ENCODE results near the gene FGF6.

FGF6 gene

GRCh38 chr12:4418913-4419312 lies 26.7 kb downstream of the FGF6 start:
- no peaks in the 10 kb centered on the region for H3K9me3 ChIP-seq (ENCODE audit: insufficient read depth, low read length)
- no peaks in the 10 kb centered on the region for H3K36me3 ChIP-seq (replicated peaks; ENCODE audit: low read depth, low read length)
- H3K9ac ChIP-seq (ENCODE audit: low read length), result no peak overlapping the region
- no peak overlapping the region for H3K4me2 ChIP-seq (ENCODE audit: low read length)
- TF ChIP-seq, protein P1, sequence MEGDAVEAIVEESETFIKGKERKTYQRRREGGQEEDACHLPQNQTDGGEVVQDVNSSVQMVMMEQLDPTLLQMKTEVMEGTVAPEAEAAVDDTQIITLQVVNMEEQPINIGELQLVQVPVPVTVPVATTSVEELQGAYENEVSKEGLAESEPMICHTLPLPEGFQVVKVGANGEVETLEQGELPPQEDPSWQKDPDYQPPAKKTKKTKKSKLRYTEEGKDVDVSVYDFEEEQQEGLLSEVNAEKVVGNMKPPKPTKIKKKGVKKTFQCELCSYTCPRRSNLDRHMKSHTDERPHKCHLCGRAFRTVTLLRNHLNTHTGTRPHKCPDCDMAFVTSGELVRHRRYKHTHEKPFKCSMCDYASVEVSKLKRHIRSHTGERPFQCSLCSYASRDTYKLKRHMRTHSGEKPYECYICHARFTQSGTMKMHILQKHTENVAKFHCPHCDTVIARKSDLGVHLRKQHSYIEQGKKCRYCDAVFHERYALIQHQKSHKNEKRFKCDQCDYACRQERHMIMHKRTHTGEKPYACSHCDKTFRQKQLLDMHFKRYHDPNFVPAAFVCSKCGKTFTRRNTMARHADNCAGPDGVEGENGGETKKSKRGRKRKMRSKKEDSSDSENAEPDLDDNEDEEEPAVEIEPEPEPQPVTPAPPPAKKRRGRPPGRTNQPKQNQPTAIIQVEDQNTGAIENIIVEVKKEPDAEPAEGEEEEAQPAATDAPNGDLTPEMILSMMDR (IDR thresholded peaks at IDR 0.05; ENCODE audit: low read depth, low read length), result no peak
- no peak for TF ChIP-seq EZH2phosphoT487 (IDR thresholded peaks at IDR 0.05; ENCODE audit: low read depth)
- H2AFZ ChIP-seq (ENCODE audit: low read depth, low read length), result no peak overlapping the region
- H3K79me2 ChIP-seq (ENCODE audit: low read length), result no peaks in the 10 kb centered on the region
- no peak overlapping the region for H3K4me3 ChIP-seq (ENCODE audit: low read length)
- H3K27me3 ChIP-seq (ENCODE audit: low read depth, low read length), result peaks cover 54% of the 10 kb centered on the region
- H3K4me1 ChIP-seq (ENCODE audit: low read length), result no peaks in the 10 kb centered on the region
- no peaks in the 10 kb centered on the region for H4K20me1 ChIP-seq (ENCODE audit: insufficient read depth, low read length)
- H3K27ac ChIP-seq (ENCODE audit: low read length), result no peak overlapping the region

DNA sequence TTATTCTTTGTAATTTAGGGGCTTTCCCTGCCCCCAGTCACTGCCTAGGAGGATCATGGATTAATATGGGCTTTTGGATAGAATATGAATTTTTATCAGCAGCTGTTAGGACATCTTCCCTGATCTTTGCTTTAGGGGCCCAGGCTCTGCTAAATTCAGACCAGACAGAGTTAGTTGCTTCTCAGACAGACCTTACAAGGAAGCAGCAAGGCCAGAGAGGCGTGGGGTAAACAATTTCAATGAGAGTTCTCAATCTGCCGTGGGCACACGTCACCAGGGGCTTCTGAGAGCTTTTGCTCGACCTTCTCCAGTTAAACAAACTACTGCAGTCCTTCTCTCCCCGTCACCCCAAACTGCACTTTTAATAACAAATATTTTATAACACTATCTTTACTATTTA lies 27.7 kb downstream of the FGF6 start:
- Histone ChIP-seq H3K27me3 (ENCODE audit: low read depth, low read length) (peaks cover 57% of the 10 kb centered on the region), H3K4me2 (ENCODE audit: low read length) (no peak overlapping the region), H3K9me3 (ENCODE audit: insufficient read depth, low read length) (no peaks in the 10 kb centered on the region), H4K20me1 (ENCODE audit: insufficient read depth, low read length) (no peaks in the 10 kb centered on the region), H3K79me2 (ENCODE audit: low read length) (no peaks in the 10 kb centered on the region), H3K9ac (ENCODE audit: low read length) (no peak overlapping the region), H2AFZ (ENCODE audit: low read depth, low read length) (no peak overlapping the region), H3K27ac (ENCODE audit: low read length) (no peak overlapping the region), H3K4me1 (ENCODE audit: low read length) (no peaks in the 10 kb centered on the region), H3K36me3 (replicated peaks; ENCODE audit: low read depth, low read length) (no peaks in the 10 kb centered on the region), H3K4me3 (ENCODE audit: low read length) (no peak overlapping the region)
- no peak for TF ChIP-seq EZH2phosphoT487 (IDR thresholded peaks at IDR 0.05; ENCODE audit: low read depth)
- TF ChIP-seq, protein P1 (IDR thresholded peaks at IDR 0.05; ENCODE audit: low read depth, low read length), result no peak

DNA sequence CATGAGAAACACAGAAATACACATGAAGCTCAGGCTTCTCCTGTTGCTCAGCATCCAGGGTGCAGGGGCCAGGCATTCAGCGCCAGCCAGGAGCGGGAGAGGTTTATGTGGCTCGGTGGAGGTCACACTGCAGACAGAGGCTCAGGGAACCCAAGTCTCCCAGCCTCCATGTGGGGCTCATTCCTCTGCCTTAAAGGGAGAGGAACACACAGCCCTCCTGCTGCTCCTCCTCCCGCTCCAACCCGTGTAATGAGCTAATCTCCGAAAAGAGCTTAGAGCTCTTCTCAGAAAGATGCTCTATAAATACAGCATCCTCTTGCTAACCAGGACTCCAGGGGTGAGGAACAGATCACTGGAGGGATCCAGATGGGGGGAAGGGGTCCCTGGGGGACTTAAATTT lies 28.2 kb downstream of the FGF6 start:
- Histone ChIP-seq H3K4me1 (ENCODE audit: low read length) (no peaks in the 10 kb centered on the region), H3K9ac (ENCODE audit: low read length) (no peak overlapping the region), H3K36me3 (replicated peaks; ENCODE audit: low read depth, low read length) (no peaks in the 10 kb centered on the region), H3K9me3 (ENCODE audit: insufficient read depth, low read length) (no peaks in the 10 kb centered on the region), H3K79me2 (ENCODE audit: low read length) (no peaks in the 10 kb centered on the region), H3K4me2 (ENCODE audit: low read length) (no peak overlapping the region), H4K20me1 (ENCODE audit: insufficient read depth, low read length) (no peaks in the 10 kb centered on the region), H3K27me3 (ENCODE audit: low read depth, low read length) (peaks cover 62% of the 10 kb centered on the region), H2AFZ (ENCODE audit: low read depth, low read length) (no peak overlapping the region), H3K27ac (ENCODE audit: low read length) (no peak overlapping the region), H3K4me3 (ENCODE audit: low read length) (no peak overlapping the region)
- TF ChIP-seq, protein P1 (IDR thresholded peaks at IDR 0.05; ENCODE audit: low read depth, low read length), result no peak
- TF ChIP-seq EZH2phosphoT487 (IDR thresholded peaks at IDR 0.05; ENCODE audit: low read depth), result no peak

- TF ChIP-seq, protein P1 (IDR thresholded peaks at IDR 0.05; ENCODE audit: low read depth, low read length), result no peak
- TF ChIP-seq EZH2phosphoT487 (IDR thresholded peaks at IDR 0.05; ENCODE audit: low read depth), result no peak
Measured at GRCh38 chr12:4416276-4416675, 29.3 kb downstream of the FGF6 start.

More at GRCh38 chr12:4416276-4416675, 29.3 kb downstream of the FGF6 start:
- no peak overlapping the region for H3K27ac ChIP-seq (ENCODE audit: low read length)
- no peaks in the 10 kb centered on the region for H3K79me2 ChIP-seq (ENCODE audit: low read length)
- H3K4me2 ChIP-seq (ENCODE audit: low read length), result no peak overlapping the region
- H3K36me3 ChIP-seq (replicated peaks; ENCODE audit: low read depth, low read length), result no peaks in the 10 kb centered on the region
- no peaks in the 10 kb centered on the region for H4K20me1 ChIP-seq (ENCODE audit: insufficient read depth, low read length)
- no peaks in the 10 kb centered on the region for H3K4me1 ChIP-seq (ENCODE audit: low read length)
- peaks cover 74% of the 10 kb centered on the region for H3K27me3 ChIP-seq (ENCODE audit: low read depth, low read length)
- no peak overlapping the region for H3K9ac ChIP-seq (ENCODE audit: low read length)
- no peak overlapping the region for H3K4me3 ChIP-seq (ENCODE audit: low read length)
- H3K9me3 ChIP-seq (ENCODE audit: insufficient read depth, low read length), result no peaks in the 10 kb centered on the region
- no peak overlapping the region for H2AFZ ChIP-seq (ENCODE audit: low read depth, low read length)
